SK-N-DZ (cell line): ENCODE data around the gene MPV17L.
A peak's percentile ranks its signal among the peaks of the same experiment; 100 is the strongest.
"Not testable (repeated sequence)": the region's sequence is repeated elsewhere in the genome, so short reads cannot be mapped to it uniquely, and the experiment has no call there.

Source experiments
- DNase-seq: peaks from one replicate; pipeline ENCODE4 v3.0.0-alpha.2; 2015; ENCODE audit warnings: low spot score

MPV17L gene

DNA sequence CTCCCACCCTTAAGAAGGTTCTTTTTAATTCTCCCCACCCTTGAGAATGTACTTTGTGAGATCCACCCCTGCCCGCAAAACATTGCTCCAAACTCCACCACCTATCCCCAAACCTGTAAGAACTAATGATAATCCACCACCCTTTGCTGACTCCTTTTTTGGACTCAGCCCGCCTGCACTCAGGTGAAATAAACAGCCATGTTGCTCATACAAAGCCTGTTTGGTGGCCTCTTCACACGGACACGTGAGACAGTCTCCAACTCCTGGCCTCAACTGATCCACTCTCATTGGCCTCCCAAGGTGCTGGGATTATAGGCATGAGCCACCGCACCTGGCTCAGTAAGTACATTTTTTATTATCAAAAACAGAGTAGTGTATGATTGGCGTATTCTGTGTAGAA, 13.9 kb downstream of the MPV17L start:
- not testable (repeated sequence) for DNase-seq

DNA sequence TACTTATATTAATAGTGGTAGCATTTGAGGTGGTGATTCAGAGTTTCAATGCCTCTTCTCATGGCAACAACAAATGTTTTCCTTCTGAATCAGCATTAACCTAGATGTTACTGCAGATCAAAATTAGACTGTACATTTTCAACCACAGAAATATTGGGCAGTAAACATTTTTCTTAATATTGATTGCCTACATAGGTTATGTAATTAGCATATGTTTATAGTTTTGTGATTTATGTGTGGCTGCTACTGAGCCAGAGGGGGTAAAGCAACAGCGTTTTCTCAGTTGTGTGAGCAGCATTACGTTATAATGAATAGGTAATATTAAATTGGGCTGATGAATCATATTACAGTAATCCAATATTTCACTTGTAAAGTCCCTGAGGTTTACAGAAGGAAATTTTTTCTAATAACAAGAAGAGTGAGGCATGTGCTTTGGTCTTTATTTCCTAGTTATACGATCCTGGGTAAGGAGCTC, 20.0 kb downstream of the MPV17L start:
- no peak for DNase-seq

DNA sequence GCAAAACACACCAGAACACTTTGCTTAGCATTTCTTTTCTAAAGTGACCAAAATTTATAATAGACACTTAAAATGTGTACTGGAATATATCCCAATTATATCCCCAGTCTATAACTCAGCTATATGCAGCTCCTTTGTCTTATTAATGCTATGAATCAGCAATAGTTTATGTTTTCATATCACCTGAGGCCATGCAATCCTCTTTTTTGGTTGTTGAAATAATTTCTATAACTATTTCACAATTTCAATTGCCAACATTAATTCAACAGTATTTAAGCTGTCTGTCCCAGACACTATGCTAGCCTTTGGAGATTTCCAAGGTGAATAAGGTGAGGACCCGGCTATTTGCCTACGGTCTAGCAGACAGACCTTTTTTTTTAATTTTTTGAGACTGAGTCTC, 21.6 kb downstream of the MPV17L start:
- no peak for DNase-seq

DNA sequence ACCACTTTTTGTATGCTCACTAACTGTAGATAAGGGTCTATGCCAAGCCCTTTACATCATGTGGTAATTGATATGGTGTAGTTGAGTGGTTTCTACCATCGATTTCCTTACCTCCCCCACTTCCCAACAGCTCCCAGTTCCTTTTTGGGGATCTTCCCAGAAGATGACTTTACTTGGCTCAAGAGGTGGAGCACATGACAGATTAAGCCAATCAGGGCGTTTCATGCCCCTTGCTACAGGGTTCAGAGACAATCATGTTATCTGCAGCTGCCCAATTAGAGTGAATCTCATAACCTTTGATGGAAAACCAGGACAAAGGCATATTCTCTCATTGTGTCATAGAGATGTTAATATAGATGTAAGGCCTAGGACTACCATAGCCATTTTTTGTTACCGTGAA, 22.7 kb downstream of the MPV17L start:
- DNase-seq, result peak; percentile 40

DNA sequence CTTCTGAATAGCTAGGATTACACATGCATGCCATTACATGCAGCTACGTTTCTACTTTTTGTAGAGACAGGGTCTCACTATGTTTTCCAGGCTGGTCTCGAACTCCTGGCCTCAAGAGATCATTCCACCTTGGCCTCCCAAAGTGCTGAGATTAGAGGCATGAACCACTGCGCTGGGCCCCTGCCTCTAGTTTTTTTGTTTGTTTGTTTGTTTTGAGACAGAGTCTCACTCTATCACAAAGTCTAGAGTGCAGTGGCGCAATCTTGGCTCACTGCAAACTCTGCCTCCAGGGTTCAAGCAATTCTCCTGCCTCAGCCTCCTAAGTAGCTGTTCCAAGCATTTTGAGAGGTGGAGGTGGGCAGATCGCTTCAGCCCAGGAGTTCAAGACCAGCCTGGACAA, 26.1 kb downstream of the MPV17L start:
- DNase-seq, result not testable (repeated sequence)

DNA sequence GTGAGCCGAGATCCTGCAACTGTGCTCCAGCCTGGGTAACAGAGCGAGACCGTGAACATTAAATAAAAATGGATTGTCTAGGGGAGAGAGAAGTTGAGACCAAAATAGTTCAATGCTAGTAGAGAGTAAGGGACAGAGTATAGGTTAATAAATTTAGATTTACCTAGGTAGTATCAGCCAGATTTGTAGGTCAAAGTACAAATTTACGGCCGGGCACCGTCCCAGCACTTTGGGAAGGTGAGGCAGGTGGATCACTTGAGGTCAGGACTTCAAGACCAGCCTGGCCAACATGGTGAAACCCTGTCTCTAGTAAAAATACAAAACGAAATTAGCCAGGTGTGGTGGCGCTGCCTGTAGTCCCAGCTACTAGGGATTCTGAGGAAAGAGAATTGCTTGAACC, 26.7 kb downstream of the MPV17L start:
- no peak for DNase-seq

DNA sequence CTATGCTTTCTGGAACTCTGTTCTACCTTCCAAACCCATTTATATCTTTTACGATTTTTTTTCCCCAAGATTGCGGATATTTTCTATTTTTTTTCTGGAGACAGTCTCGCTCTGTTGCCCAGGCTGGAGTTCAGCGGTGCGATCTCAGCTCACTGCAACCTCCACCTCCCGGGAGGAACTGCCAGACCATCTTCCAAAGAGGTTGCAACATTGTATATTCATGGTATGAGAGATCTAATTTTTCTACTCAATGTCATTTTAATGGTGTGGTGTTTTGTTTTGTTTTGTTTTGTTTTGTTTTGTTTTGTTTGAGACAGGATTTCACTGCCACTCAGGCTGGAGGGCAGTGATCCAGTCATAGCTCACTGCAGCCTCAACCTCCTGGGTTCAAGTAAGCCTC, 30.3 kb downstream of the MPV17L start:
- no peak for DNase-seq

DNA sequence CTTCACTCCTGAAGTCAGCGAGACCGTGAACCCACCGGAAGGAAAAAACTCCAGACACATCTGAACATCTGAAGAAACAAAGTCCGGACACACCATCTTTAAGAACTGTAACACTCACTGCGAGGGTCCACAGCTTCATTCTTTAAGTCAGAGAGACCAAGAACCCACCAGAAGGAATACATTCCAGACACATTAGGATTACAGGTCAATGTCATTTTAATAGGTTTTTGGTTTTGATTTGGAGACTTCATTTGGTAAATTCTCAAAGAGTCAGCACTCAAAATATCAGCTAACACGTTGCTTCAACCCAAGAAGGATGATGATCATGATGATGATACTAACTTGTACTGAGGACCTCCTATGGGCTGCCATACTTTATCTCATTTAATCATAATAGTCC, 31.2 kb downstream of the MPV17L start:
- DNase-seq, result no peak

DNA sequence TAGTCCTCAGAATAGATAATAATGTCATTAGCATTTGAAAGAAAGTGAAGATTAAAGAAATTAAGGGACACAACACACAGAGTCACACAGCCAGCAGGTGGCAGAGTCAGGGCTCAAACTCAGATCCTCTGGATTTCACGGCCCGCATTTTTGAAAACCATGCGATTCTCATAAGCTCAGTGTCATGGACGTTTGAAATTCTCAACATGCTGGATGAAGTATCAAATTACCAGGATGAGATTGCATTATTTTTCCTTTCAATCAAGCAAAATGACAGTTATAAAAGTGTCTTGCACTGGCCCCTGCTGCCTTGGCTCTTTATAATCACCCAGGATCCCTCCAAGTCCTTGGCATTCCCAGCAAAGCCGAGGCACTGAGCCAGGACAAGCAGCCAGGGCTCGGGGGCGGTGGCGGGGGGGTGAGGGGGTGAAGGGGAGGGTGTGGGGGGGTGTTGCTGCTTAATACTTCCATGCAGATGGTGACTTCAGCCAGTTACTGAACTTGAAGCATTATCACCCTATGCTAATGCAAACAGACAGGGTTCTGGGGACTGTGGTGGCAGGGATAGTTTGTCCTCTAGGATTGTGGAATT, 32.2 kb downstream of the MPV17L start:
- DNase-seq, result peak; percentile 68

DNA sequence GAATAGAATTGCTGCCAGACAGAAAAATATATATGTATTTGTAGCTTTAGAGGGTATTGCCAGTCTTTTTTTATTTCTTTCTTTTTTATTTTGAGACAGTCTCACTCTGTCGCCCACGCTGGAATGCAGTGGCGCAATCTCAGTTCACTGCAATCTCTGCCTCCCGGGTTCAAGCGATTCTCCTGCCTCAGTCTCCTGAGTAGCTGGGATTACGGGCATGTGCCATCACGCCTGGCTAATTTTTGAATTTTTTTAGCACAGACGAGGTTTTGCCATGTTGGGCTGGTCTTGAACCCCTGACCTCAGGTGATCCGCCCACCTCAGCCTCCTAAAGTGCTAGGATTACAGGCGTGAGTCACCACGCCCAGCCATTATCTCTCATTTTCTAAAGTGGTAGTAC, 35.3 kb downstream of the MPV17L start:
- DNase-seq, result not testable (repeated sequence)

DNA sequence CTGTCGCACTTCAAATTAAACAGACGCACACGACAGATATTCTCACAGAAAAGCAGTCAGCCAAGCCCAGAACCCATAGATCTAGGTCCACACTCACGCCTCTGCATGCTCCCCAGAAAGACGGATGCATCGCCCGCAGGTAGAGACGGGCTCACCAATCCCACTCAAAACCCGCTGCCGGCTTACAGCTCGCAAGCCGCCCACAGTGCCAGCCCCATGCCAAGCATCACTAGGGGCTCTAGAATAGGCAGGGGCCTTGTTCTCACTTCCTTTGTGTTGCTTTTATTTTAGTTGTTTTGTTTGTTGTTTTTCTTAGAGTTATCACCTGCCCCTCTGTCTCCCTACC, 38.5 kb downstream of the MPV17L start:
- no peak for DNase-seq

DNA sequence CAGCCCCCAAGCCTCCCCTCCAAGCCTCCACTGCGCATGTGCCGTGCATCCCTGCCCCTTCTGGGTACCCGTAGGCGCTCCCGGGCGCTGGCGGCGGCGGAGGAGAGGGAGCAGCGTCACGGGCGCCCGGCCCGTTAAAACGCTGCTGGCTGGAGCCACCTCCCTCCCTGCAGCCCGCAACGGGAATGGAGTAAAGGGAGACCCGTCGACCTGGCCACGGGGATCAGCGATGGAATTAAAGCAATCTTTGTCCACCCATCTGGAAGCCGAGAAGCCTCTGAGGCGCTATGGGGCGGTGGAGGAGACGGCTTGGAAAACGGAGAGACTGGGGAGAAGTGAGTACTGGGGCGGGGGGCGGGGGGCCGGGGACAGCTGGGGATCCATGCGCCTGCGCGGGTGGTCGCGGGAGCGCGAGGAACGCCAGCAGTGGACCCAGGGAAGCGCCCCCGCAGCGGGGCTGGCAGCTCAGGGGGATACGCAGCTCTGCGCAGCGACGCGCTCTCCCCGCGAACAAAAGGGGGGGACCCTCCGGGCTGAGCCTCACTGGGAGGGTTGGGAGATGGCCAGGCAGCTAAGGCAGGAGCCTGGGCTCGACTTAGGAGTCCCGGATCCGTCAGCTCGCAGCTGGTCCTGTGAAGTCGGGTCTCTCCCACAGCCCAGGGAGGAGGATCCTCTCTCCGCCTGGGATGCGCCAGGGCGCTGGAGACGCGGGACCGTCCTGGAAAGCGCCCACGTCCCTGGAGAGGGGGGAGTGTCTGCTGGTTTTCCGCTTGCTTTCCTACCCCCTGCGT, 39.1 kb downstream of the MPV17L start, which contains the start of gene BMERB1:
Gene BMERB1 (plus strand): TSS at position 164 of the 791 bp plus-strand sequence. CDS start 66 bp downstream, at position 230.
- DNase-seq, result peak; percentile 86

DNA sequence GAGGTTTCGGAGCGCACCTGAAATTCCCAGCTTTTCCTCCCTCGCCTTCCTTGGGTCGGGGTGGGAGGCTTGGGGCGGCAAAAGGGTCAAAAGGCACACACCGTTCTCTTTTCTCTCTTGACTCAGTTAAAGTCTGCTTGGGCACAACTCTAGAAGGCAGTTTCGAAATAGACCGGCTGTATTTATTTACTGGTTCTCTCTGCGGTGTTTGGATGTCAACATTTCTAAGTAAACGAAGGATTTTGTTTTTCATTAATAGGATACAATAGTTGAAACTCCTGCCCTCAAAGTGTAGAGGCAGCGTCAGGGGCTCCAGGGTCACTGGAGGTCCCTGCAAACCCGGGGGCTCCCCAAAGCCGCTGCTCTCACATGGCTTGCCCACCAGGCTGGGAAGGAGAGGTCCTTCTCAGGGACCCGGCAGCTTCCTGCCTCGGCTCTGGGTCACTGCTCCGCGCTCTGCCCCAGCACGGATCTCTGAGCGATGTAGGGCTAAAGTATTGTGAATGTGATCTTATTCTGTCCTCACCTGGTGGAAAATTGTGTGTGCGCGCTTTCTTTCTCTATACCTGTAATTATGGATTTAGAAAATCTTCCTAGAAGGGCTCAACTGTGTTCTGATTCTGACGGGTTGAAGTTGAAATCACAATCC, 39.8 kb downstream of the MPV17L start:
- no peak for DNase-seq

DNA sequence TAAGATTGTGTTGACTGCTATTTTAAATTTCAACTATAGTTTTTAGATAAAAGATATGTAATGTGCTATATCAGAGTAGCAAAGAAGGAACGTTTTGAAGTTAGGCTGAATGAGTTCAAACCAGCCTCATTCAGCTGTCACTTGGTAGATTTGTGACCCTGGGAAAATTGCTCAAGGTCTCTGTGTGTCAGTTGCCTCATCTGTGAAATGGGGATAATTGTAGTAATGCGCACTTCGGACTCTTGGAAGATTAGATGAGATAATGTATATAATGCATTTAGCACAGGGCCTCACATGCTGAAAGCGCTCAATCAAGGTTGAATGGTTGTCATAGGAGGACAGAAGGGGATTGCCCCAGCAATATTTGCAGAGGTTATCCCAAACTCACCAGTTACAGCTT, 43.5 kb downstream of the MPV17L start:
- DNase-seq, result no peak

DNA sequence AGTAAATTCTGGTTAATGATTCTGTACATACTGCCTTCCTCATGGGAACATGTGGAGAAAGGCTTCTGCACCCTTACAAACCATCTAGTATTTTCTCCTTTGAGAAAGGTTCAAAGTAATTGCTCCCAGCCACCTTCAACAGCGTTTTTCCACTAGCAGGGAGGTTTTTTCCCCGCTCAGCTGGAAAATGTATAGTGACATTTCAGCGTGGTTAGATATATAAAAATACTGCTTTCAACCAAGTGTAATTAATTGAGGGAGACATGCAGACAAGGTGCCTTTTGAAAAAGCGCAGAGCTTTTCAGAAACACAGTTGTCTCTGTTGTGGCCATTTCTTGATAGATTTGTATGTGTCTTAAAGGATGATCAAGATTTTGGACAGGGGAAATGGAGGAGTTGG, 44.0 kb downstream of the MPV17L start:
- DNase-seq, result no peak

DNA sequence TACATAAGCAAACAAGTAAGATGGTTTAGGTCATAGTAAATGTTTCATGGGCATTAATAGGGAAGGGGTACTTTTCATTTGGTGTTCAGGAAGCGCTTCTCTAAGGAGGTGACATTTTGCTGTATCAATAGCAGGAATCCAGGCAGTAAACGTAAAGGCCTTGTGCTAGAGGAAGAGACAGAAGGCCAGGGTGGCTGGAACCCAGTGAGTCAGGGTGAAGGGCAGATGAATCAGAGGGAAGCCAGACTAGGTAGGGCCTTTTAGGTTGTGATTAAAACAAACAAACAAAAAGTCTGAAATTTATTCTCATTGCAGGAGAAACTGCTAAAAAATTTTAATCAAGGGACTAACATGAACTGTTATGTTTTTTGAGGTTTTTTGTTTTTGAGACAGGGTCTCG, 45.3 kb downstream of the MPV17L start:
- DNase-seq, result no peak

DNA sequence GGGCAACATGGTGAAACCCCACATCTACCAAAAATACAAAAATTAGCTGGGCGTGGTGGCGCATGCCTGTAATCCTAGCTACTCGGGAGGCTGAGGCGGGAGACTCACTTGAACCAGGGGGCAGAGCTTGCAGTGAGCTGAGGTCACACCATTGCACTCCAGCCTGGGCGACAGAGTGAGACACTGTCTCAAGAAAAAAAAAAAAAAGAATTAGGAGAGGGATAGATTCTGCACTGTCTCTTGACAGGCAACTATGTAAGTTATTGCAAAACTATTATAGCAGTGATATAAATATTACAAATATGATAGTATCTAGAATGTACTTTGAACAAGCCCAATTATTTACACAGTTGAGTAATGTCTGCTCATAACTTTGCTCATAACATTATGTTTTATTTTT, 46.6 kb downstream of the MPV17L start:
- DNase-seq, result not testable (repeated sequence)

DNA sequence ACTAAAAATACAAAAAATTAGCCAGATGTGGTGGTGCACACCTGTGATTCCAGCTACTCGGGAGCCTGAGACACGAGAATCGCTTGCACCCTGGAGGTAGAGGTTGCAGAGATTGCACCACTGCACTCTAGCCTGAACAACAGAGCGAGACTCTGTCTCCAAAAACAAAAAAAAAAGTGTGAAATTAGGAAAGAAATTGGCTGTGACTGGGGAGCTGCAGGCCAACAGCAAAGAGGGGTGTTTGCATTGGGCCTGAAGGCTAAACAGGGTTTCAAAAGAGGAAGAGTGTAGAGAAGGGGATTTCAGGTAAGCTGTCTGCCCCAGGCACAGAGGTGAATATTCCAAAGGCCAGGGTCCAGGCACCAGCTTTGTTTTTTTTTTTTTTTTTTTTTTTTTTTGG, 48.2 kb downstream of the MPV17L start:
- DNase-seq, result no peak

DNA sequence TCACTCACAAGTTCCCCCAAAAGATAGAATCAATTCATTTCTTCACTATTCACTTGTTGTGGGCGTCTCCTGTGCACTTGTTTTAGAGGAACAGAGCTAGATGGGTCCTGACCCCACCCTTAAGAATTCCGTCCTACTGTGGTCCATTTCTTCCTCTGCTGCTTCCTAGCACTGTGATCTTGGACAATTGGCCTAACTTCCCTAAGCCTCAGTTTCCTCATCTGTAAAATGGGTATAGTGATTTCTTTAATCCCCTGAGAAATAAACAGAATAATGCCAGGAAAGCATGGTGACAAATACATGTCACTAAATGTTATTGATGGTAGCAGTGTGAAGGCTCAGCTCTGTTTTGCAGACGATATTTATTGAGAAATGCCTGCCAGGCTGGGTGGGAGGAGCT, 48.7 kb downstream of the MPV17L start:
- no peak for DNase-seq

DNA sequence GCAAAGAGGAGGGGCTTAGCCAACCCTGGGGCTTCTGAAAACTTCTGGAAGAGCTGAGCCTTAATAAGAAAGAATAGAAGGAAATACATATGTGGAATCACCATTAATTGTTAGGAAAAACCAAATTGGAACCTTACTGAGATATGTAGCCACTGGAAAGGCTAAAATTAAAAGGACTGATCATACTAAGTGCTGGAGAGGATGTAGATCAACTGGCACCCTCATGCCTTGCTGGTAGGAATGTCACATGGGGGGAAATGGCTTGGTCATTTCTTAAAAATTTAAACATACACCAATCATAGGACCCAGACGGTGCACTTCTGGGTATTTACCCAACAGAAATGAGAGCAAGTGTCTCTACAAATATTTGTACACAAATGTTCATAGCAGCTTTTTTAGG, 49.9 kb downstream of the MPV17L start:
- no peak for DNase-seq

DNA sequence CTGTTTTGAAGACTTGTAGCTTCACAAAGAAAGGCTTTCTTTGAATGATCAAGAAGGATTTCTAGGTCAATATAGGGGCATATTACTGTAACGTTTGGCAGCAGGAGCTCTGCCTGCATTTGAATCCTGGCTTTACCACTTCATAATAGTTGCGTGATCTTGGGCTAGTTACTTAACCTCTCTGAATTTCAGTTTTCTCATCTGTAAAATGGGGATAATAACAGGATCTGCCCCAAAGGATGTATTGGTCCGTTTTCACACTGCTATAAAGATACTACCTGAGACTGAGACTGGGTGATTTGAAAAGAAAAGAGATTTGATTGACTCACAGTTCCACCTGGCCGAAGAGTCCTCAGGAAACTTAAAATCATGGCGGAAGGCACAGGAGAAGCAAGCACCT, 51.3 kb downstream of the MPV17L start:
- no peak for DNase-seq

DNA sequence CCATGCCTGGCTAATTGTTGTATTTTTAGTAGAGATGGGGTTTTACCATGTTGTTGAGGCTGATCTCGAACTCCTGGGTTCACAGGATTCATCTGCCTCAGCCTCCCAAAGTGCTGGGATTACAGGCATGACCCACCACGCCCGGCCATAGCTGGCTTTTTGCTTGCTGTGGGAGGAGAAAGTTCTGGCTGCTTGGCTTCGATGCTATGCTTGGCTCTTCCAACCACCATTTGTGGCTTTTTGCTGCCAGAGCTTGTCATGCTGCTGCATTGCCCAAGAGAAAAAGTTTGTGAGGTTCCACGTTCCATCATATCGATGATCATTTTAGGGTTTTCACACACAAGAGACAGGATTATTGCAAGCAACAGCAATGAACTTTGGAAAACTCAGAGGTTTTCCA, 55.1 kb downstream of the MPV17L start:
- DNase-seq, result no peak
